GM21529 (cell line): ENCODE data around the gene COL20A1.

ENCODE experiments used
- ATAC-seq: cut with Tn5 transposase; IDR thresholded peaks from one replicate; pipeline ENCODE4 v1.9.1; 2021; ENCODE audit not compliant: unreplicated experiment

The COL20A1 gene

GRCh38 chr20:63317601-63318291 is 24.8 kb downstream of the COL20A1 start:
- no peak for ATAC-seq

- ATAC-seq = no peak
These were observed 25.6 kb downstream of the COL20A1 start for GRCh38 chr20:63318391-63319163.

- ATAC-seq = no peak
These were observed 26.4 kb downstream of the COL20A1 start for GRCh38 chr20:63319164-63320040.

- ATAC-seq = no peak
These were observed 27.1 kb downstream of the COL20A1 start for GRCh38 chr20:63320041-63320511.

- ATAC-seq = no peak
These were observed 27.7 kb downstream of the COL20A1 start for GRCh38 chr20:63320616-63321147.

- no peak for ATAC-seq
These were observed 28.3 kb downstream of the COL20A1 start for GRCh38 chr20:63321148-63321831.

GRCh38 chr20:63322146-63322932 is 29.4 kb downstream of the COL20A1 start:
- no peak for ATAC-seq

GRCh38 chr20:63322933-63323273 is 29.9 kb downstream of the COL20A1 start:
- ATAC-seq = no peak

GRCh38 chr20:63323357-63323981 is 30.5 kb downstream of the COL20A1 start:
- no peak for ATAC-seq

- ATAC-seq = no peak
These were observed 32.1 kb downstream of the COL20A1 start for GRCh38 chr20:63325021-63325471.

GRCh38 chr20:63325554-63326313 is 32.7 kb downstream of the COL20A1 start:
- no peak for ATAC-seq

- no peak for ATAC-seq
These were observed 33.6 kb downstream of the COL20A1 start for GRCh38 chr20:63326314-63327230.

- no peak for ATAC-seq
These were observed 34.3 kb downstream of the COL20A1 start for GRCh38 chr20:63327231-63327745.

GRCh38 chr20:63328026-63328700 is 35.2 kb downstream of the COL20A1 start:
- ATAC-seq = no peak

GRCh38 chr20:63328718-63329275 is 35.8 kb downstream of the COL20A1 start:
- ATAC-seq = no peak

GRCh38 chr20:63329331-63330083 is 36.5 kb downstream of the COL20A1 start:
- no peak for ATAC-seq
